ENCODE results near the gene SKI. TPM values are rescaled to one million over a fixed set of nuclear protein-coding genes. Genes with fewer than 3 reads are reported as not detected.

The SKI gene
- total RNA-seq, 1 donor from 2014 or later, result 110 TPM

GRCh38 chr1:2226525-2227345 is 1.4 kb upstream of the SKI start:
- no peaks in the 10 kb centered on the region for H3K27me3 Mint-ChIP-seq (ENCODE audit: low read depth)
- peak overlapping the region; percentile 91 for H3K27ac Mint-ChIP-seq
- no peaks in the 10 kb centered on the region for H3K36me3 Mint-ChIP-seq
- no peak for TF ChIP-seq CTCF (IDR thresholded peaks at IDR 0.05; ENCODE audit: unreplicated experiment)
- H3K4me3 Mint-ChIP-seq, result peak overlapping the region; percentile 74
- peak in 1 of 2 experiments; percentile 25 for DNase-seq (ENCODE audit: low spot score in 2 of 2, unreplicated experiment in 2 of 2)
- H3K4me1 Mint-ChIP-seq, result peaks cover 24% of the 10 kb centered on the region
- H3K9me3 Mint-ChIP-seq, result no peaks in the 10 kb centered on the region

- Mint-ChIP-seq H3K27ac (no peak overlapping the region), H3K27me3 (ENCODE audit: low read depth) (no peaks in the 10 kb centered on the region), H3K4me1 (peaks cover 33% of the 10 kb centered on the region), H3K9me3 (no peaks in the 10 kb centered on the region), H3K36me3 (no peaks in the 10 kb centered on the region), H3K4me3 (peak overlapping the region; percentile 54)
- no peak for TF ChIP-seq CTCF (IDR thresholded peaks at IDR 0.05; ENCODE audit: unreplicated experiment)
- DNase-seq (ENCODE audit: low spot score in 2 of 2, unreplicated experiment in 2 of 2), result peak; percentile 94 to 99
Observed at GRCh38 chr1:2227346-2228156, 568 bp upstream of the SKI start.

DNA sequence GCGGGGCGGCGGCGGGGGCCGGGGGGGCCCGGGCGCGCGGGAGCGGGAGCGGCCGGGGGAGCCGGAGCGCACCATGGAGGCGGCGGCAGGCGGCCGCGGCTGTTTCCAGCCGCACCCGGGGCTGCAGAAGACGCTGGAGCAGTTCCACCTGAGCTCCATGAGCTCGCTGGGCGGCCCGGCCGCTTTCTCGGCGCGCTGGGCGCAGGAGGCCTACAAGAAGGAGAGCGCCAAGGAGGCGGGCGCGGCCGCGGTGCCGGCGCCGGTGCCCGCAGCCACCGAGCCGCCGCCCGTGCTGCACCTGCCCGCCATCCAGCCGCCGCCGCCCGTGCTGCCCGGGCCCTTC is 546 bp downstream of the SKI start:
- Mint-ChIP-seq H3K27ac (peak overlapping the region; percentile 93), H3K36me3 (no peaks in the 10 kb centered on the region), H3K4me3 (peak overlapping the region; percentile 94), H3K27me3 (ENCODE audit: low read depth) (no peaks in the 10 kb centered on the region), H3K4me1 (peaks cover 42% of the 10 kb centered on the region), H3K9me3 (no peaks in the 10 kb centered on the region)
- TF ChIP-seq CTCF (IDR thresholded peaks at IDR 0.05; ENCODE audit: unreplicated experiment), result no peak
- no peak for DNase-seq (ENCODE audit: low spot score in 2 of 2, unreplicated experiment in 2 of 2)

- Mint-ChIP-seq H3K27me3 (ENCODE audit: low read depth) (no peaks in the 10 kb centered on the region), H3K27ac (peak overlapping the region; percentile 93), H3K36me3 (no peaks in the 10 kb centered on the region), H3K4me3 (peak overlapping the region; percentile 94), H3K9me3 (no peaks in the 10 kb centered on the region), H3K4me1 (peaks cover 48% of the 10 kb centered on the region)
- no peak for TF ChIP-seq CTCF (IDR thresholded peaks at IDR 0.05; ENCODE audit: unreplicated experiment)
- peak; percentile 19 to 65 for DNase-seq (ENCODE audit: low spot score in 2 of 2, unreplicated experiment in 2 of 2)
Observed at GRCh38 chr1:2229037-2229864, 1.1 kb downstream of the SKI start.

DNA sequence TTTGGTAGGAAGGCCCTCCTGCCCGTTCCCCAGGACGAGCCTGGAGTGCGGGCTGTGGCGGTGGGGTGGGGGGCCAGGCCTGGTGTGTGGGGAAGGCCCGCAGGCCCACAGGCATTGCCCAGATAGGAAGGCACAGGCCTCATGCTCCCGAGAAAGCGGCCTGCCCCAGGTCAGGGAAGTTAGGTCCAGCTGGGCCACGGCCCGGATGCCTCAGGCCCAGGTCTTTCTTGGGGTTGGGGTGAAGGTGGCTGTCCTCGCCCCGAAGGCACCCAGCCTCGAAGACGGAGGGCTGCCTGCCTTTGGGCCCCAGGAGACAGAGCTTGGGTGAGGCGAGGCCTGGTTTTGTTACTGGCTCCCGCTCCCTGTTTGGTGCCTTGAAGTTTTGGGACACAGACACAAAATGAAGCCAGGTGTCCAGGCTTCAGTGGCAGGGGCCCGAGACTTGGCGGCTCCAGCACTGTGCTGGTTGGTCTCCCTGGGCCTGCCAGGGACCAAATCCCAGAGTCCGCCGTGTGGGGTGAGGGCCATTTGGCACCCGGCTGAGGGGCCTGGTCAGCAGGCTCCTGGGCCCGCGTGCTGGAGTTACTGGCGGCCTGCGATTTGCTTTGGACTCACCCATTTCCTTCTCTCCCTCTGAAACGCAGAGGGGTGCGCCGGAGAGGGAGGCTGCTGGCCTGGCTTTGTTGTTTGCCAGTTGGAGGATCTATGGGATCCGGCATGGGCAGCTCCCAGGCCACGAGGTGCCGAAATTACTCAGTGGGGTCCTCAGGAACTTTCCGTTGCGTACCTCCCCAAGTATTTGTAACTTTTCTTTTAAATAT is 2.0 kb downstream of the SKI start:
- Mint-ChIP-seq H3K27ac (peak overlapping the region; percentile 96), H3K4me1 (peaks cover 53% of the 10 kb centered on the region)
- no peak for TF ChIP-seq CTCF (IDR thresholded peaks at IDR 0.05; ENCODE audit: unreplicated experiment)

More for the DNA sequence above, 2.0 kb downstream of the SKI start:
- Mint-ChIP-seq H3K4me3 (peak overlapping the region; percentile 94), H3K27me3 (ENCODE audit: low read depth) (no peaks in the 10 kb centered on the region), H3K36me3 (no peaks in the 10 kb centered on the region), H3K9me3 (no peaks in the 10 kb centered on the region)
- DNase-seq (ENCODE audit: low spot score in 2 of 2, unreplicated experiment in 2 of 2), result no peak
